Keratinocyte (primary cell): ENCODE measurements around the gene RHBDD3. TPM values are rescaled to one million over a fixed set of nuclear protein-coding genes. Genes with fewer than 3 reads are reported as not detected.

Source experiments
- DNase-seq: peaks from one replicate; pipeline ENCODE4 v3.0.0-alpha.2; 2011; ENCODE audit warnings: low read depth, missing footprints, low spot score
- FAIRE-seq: peaks from 2 replicates; lab custom pipeline; 2011; peaks lifted over from hg19 to GRCh38; lab: Jason Lieb, UNC
- H2AFZ ChIP-seq: 2 replicates; pipeline ENCODE4 v1.6.0; 2012; ENCODE audit warnings: low read length, control low read depth, inconsistent platforms; ENCODE audit not compliant: control insufficient read depth
- H3K27ac ChIP-seq: 2 replicates; pipeline ENCODE4 v1.5.1; 2011; ENCODE audit warnings: low read length; ENCODE audit not compliant: control insufficient read depth, insufficient read depth
- H3K27me3 ChIP-seq: 3 replicates; pipeline ENCODE4 v1.6.0; 2011; ENCODE audit warnings: low read length; ENCODE audit not compliant: control insufficient read depth, insufficient read depth; ENCODE audit errors: extremely low read depth
- H3K36me3 ChIP-seq, 2 experiments: 2 replicates in 1 of 2; 3 replicates in 1 of 2; pipeline ENCODE4 v1.5.1; 2011; ENCODE audit warnings: low read length in 2 of 2, mild to moderate bottlenecking in 1 of 2; ENCODE audit not compliant: control insufficient read depth in 2 of 2, insufficient read depth in 2 of 2; ENCODE audit errors: extremely low read depth in 1 of 2
- H3K4me1 ChIP-seq: 3 replicates; pipeline ENCODE4 v1.5.1; 2011; ENCODE audit warnings: low read length; ENCODE audit not compliant: control insufficient read depth, insufficient read depth; ENCODE audit errors: extremely low read depth
- H3K4me2 ChIP-seq: 3 replicates; pipeline ENCODE4 v1.6.0; 2011; ENCODE audit warnings: low read depth, low read length; ENCODE audit not compliant: control insufficient read depth, insufficient read depth; ENCODE audit errors: extremely low read depth
- H3K4me3 ChIP-seq, 3 experiments: fragments of 200-600 bp in 1 of 3; sonication (generic) in 1 of 3; 2 replicates in 2 of 3; 3 replicates in 1 of 3; pipeline ENCODE4 v1.5.1; 2011 to 2016; ENCODE audit warnings: low read length in 3 of 3, mild to moderate bottlenecking in 3 of 3, control low read depth in 2 of 3, inconsistent platforms in 1 of 3, low read depth in 1 of 3, mixed read lengths in 1 of 3, mixed run types in 1 of 3, moderate library complexity in 1 of 3; ENCODE audit not compliant: control insufficient read depth in 2 of 3, insufficient read depth in 2 of 3; ENCODE audit errors: extremely low read depth in 1 of 3
- H3K79me2 ChIP-seq: 2 replicates; pipeline ENCODE4 v1.6.0; 2012; ENCODE audit warnings: low read length; ENCODE audit not compliant: control insufficient read depth, insufficient read depth
- H3K9ac ChIP-seq: 3 replicates; pipeline ENCODE4 v1.6.0; 2011; ENCODE audit warnings: low read length; ENCODE audit not compliant: control insufficient read depth, insufficient read depth; ENCODE audit errors: extremely low read depth
- H3K9me1 ChIP-seq: 3 replicates; pipeline ENCODE4 v1.6.0; 2011; ENCODE audit warnings: low read length; ENCODE audit not compliant: control insufficient read depth, insufficient read depth; ENCODE audit errors: extremely low read depth
- H3K9me3 ChIP-seq: 2 replicates; pipeline ENCODE4 v1.5.1; 2012; ENCODE audit warnings: low read depth, low read length; ENCODE audit not compliant: control insufficient read depth
- H4K20me1 ChIP-seq: 3 replicates; pipeline ENCODE4 v1.6.0; 2011; ENCODE audit warnings: low read length; ENCODE audit not compliant: control insufficient read depth, insufficient read depth; ENCODE audit errors: extremely low read depth
- CTCF ChIP-seq, 3 experiments: IDR thresholded peaks in 1 of 3; conservative IDR thresholded peaks in 1 of 3; optimal IDR thresholded peaks in 1 of 3; 2 replicates in 2 of 3; 3 replicates in 1 of 3; pipeline versions ENCODE3 to v1.5.1; 2011; ENCODE audit warnings: low read length in 3 of 3, mild to moderate bottlenecking in 3 of 3, moderate library complexity in 2 of 3, control low read depth in 1 of 3, inconsistent platforms in 1 of 3; ENCODE audit not compliant: insufficient read depth in 2 of 3; ENCODE audit errors: extremely low read depth in 1 of 3
- EZH2 ChIP-seq: IDR thresholded peaks from one replicate; pipeline ENCODE4 v1.6.1; 2012; ENCODE audit warnings: inconsistent platforms, mild to moderate bottlenecking, low read length, moderate library complexity
- dilution Hi-C: fragments of 300-500 bp; cut with MboI; formaldehyde crosslinking; loops from one replicate; pipeline ENCODE4 v1.7.0; 2020; ENCODE audit warnings: low sequenced_read_pairs; ENCODE audit not compliant: extremely low pct_ligation_motif_present
- polyA plus RNA-seq, 5 experiments: library from polyadenylated mRNA; depleted of rRNA in 3 of 5; stranded (reverse) in 3 of 5; stranded (forward) in 1 of 5; unstranded in 1 of 5; fragments of >200 nt; gene quantifications; 1 replicate in 1 of 5; 2 replicates in 3 of 5; 3 replicates in 1 of 5; pipeline versions ENCODE4 v1.2.1 to v1.2.3, GENCODE V29; 2011 to 2012; ENCODE audit warnings: missing spikeins in 2 of 5, low read depth in 1 of 5, low replicate concordance in 1 of 5

The RHBDD3 gene
- polyA plus RNA-seq, 1 donor (not counting 4 experiments of a cell fraction or from before 2014, with no cell fraction given), result 10.3 TPM

- DNase-seq (no peak), FAIRE-seq (no peak)
- Histone ChIP-seq H2AFZ (no peak overlapping the region), H3K9me1 (peaks cover 2% of the 10 kb centered on the region), H3K27me3 (no peaks in the 10 kb centered on the region), H3K9ac (no peak overlapping the region), H3K27ac (no peak overlapping the region), H3K4me3 (no peak overlapping the region), H3K4me1 (no peaks in the 10 kb centered on the region), H3K36me3 (peaks cover 43 to 52% of the 10 kb centered on the region in 2 experiments), H3K9me3 (no peaks in the 10 kb centered on the region), H4K20me1 (peaks cover 34% of the 10 kb centered on the region), H3K79me2 (peaks cover 85% of the 10 kb centered on the region), H3K4me2 (no peak overlapping the region)
- dilution Hi-C loops, result no loop called here
- TF ChIP-seq EZH2 (no peak), CTCF (optimal IDR thresholded peaks at IDR 0.05 in 1 of 3, IDR thresholded peaks at IDR 0.05 in 1 of 3, conservative IDR thresholded peaks at IDR 0.05 in 1 of 3; ENCODE audit: extremely low read depth in 1 of 3, insufficient read depth in 2 of 3, low read length in 3 of 3) (no peak)
Observed at GRCh38 chr22:29277927-29278326, 10.1 kb upstream of the RHBDD3 start.

GRCh38 chr22:29275819-29276565 lies 8.2 kb upstream of the RHBDD3 start:
- Histone ChIP-seq H3K79me2 (peaks cover 93% of the 10 kb centered on the region), H4K20me1 (peaks cover 44% of the 10 kb centered on the region), H3K9me3 (no peaks in the 10 kb centered on the region), H3K4me1 (peaks cover under 1% of the 10 kb centered on the region), H3K9ac (no peak overlapping the region), H3K4me2 (no peak overlapping the region), H3K27me3 (no peaks in the 10 kb centered on the region), H3K4me3 (no peak overlapping the region), H3K9me1 (peaks cover 2% of the 10 kb centered on the region), H2AFZ (no peak overlapping the region), H3K36me3 (peaks cover 38 to 53% of the 10 kb centered on the region in 2 experiments), H3K27ac (no peak overlapping the region)
- TF ChIP-seq EZH2 (no peak), CTCF (optimal IDR thresholded peaks at IDR 0.05 in 1 of 3, IDR thresholded peaks at IDR 0.05 in 1 of 3, conservative IDR thresholded peaks at IDR 0.05 in 1 of 3; ENCODE audit: extremely low read depth in 1 of 3, insufficient read depth in 2 of 3, low read length in 3 of 3) (no peak)
- dilution Hi-C loops, result no loop called here
- no peak for DNase-seq
- no peak for FAIRE-seq
